ENCODE results near the gene UPF2.

GRCh38 chr10:11927746-11928145 lies 114.9 kb downstream of the UPF2 start:
- TF ChIP-seq ARNTL (CRISPR knock-in tag; IDR thresholded peaks at IDR 0.05; ENCODE audit: borderline replicate concordance, low read depth) (no peak), ZNF565 (CRISPR knock-in tag; conservative IDR thresholded peaks at IDR 0.05; ENCODE audit: low read depth) (no peak), ESRRG (CRISPR knock-in tag; IDR thresholded peaks at IDR 0.05) (no peak), SNAI2 (CRISPR knock-in tag; IDR thresholded peaks at IDR 0.05) (no peak), OSR1 (CRISPR knock-in tag; IDR thresholded peaks at IDR 0.05) (no peak)
- TF ChIP-seq, protein P1, sequence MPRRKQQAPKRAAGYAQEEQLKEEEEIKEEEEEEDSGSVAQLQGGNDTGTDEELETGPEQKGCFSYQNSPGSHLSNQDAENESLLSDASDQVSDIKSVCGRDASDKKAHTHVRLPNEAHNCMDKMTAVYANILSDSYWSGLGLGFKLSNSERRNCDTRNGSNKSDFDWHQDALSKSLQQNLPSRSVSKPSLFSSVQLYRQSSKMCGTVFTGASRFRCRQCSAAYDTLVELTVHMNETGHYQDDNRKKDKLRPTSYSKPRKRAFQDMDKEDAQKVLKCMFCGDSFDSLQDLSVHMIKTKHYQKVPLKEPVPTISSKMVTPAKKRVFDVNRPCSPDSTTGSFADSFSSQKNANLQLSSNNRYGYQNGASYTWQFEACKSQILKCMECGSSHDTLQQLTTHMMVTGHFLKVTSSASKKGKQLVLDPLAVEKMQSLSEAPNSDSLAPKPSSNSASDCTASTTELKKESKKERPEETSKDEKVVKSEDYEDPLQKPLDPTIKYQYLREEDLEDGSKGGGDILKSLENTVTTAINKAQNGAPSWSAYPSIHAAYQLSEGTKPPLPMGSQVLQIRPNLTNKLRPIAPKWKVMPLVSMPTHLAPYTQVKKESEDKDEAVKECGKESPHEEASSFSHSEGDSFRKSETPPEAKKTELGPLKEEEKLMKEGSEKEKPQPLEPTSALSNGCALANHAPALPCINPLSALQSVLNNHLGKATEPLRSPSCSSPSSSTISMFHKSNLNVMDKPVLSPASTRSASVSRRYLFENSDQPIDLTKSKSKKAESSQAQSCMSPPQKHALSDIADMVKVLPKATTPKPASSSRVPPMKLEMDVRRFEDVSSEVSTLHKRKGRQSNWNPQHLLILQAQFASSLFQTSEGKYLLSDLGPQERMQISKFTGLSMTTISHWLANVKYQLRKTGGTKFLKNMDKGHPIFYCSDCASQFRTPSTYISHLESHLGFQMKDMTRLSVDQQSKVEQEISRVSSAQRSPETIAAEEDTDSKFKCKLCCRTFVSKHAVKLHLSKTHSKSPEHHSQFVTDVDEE (CRISPR knock-in tag; IDR thresholded peaks at IDR 0.05) = no peak
